ENCODE results near the gene PUM2.
"Not testable (repeated sequence)": the region's sequence is repeated elsewhere in the genome, so short reads cannot be mapped to it uniquely, and the experiment has no call there.

PUM2 gene

GRCh38 chr2:20370191-20370590 is 19.5 kb upstream of the PUM2 start:
- Histone ChIP-seq H3K36me3 (ENCODE audit: control insufficient read depth, insufficient read depth, low read length) (no peaks in the 10 kb centered on the region), H3K4me3 (ENCODE audit: insufficient read depth, low read depth, low read length, poor library complexity, severe bottlenecking) (no peak overlapping the region), H3K4me1 (ENCODE audit: control insufficient read depth, insufficient read depth, low read length, poor library complexity, severe bottlenecking) (no peaks in the 10 kb centered on the region), H3K9me3 (ENCODE audit: control insufficient read depth, low read length) (no peaks in the 10 kb centered on the region), H3K27me3 (replicated peaks; ENCODE audit: control insufficient read depth, insufficient read depth, low read length, poor library complexity, severe bottlenecking) (no peaks in the 10 kb centered on the region), H3K27ac (ENCODE audit: insufficient read depth, low read length, poor library complexity, severe bottlenecking) (no peak overlapping the region)
- DNase-seq: no peak

GRCh38 chr2:20369366-20369765 is 18.7 kb upstream of the PUM2 start:
- Histone ChIP-seq H3K9me3 (ENCODE audit: control insufficient read depth, low read length) (no peaks in the 10 kb centered on the region), H3K27ac (ENCODE audit: insufficient read depth, low read length, poor library complexity, severe bottlenecking) (no peak overlapping the region), H3K4me3 (ENCODE audit: insufficient read depth, low read depth, low read length, poor library complexity, severe bottlenecking) (no peak overlapping the region), H3K4me1 (ENCODE audit: control insufficient read depth, insufficient read depth, low read length, poor library complexity, severe bottlenecking) (no peaks in the 10 kb centered on the region), H3K36me3 (ENCODE audit: control insufficient read depth, insufficient read depth, low read length) (no peaks in the 10 kb centered on the region), H3K27me3 (replicated peaks; ENCODE audit: control insufficient read depth, insufficient read depth, low read length, poor library complexity, severe bottlenecking) (no peaks in the 10 kb centered on the region)
- no peak for DNase-seq

DNA sequence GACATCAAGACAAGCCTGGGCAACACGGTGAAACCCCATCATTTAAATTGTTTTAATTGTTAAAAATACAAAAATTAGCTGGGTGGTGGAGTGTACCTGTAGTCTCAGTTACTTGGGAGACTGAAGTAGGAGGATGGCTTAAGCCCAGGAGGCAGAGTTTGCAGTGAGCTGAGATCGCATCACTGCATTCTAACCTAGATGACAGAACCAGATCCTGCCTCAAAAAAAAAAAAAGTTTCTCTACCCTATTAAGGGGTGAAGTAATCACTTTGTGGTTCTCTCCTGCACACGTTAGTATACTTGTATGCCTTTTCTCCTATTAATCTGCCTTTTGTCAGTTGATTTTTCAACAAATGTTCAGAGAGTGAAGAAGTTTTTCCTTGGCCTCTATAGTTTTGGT is 18.1 kb upstream of the PUM2 start:
- no peak for DNase-seq
- Histone ChIP-seq H3K27me3 (replicated peaks; ENCODE audit: control insufficient read depth, insufficient read depth, low read length, poor library complexity, severe bottlenecking) (no peaks in the 10 kb centered on the region), H3K9me3 (ENCODE audit: control insufficient read depth, low read length) (no peaks in the 10 kb centered on the region), H3K36me3 (ENCODE audit: control insufficient read depth, insufficient read depth, low read length) (no peaks in the 10 kb centered on the region), H3K27ac (ENCODE audit: insufficient read depth, low read length, poor library complexity, severe bottlenecking) (no peak overlapping the region), H3K4me3 (ENCODE audit: insufficient read depth, low read depth, low read length, poor library complexity, severe bottlenecking) (no peak overlapping the region), H3K4me1 (ENCODE audit: control insufficient read depth, insufficient read depth, low read length, poor library complexity, severe bottlenecking) (no peaks in the 10 kb centered on the region)

DNA sequence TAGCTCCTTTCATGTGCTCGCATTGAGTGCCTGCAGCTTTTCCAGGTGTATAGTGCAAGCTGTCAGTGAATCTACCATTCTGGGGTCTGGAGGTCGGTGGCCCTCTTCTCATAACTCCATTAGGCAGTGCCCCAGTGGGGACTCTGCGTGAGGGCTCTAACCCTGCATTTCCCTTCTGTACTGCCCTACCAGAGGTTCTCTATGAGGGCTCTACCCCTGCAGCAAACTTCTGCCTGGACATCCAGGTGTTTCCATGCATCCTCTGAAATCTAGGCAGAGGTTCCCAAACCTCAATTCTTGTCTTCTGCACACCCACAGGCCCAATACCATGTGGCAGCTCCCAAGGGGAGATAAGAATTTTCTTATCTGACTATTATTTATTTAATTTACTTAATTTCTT is 17.3 kb upstream of the PUM2 start:
- H3K36me3 ChIP-seq (ENCODE audit: control insufficient read depth, insufficient read depth, low read length); H3K4me1 ChIP-seq (ENCODE audit: control insufficient read depth, insufficient read depth, low read length, poor library complexity, severe bottlenecking); H3K4me3 ChIP-seq (ENCODE audit: insufficient read depth, low read depth, low read length, poor library complexity, severe bottlenecking); H3K27ac ChIP-seq (ENCODE audit: insufficient read depth, low read length, poor library complexity, severe bottlenecking); H3K27me3 ChIP-seq (replicated peaks; ENCODE audit: control insufficient read depth, insufficient read depth, low read length, poor library complexity, severe bottlenecking); DNase-seq; H3K9me3 ChIP-seq (ENCODE audit: control insufficient read depth, low read length): not testable (repeated sequence)

DNA sequence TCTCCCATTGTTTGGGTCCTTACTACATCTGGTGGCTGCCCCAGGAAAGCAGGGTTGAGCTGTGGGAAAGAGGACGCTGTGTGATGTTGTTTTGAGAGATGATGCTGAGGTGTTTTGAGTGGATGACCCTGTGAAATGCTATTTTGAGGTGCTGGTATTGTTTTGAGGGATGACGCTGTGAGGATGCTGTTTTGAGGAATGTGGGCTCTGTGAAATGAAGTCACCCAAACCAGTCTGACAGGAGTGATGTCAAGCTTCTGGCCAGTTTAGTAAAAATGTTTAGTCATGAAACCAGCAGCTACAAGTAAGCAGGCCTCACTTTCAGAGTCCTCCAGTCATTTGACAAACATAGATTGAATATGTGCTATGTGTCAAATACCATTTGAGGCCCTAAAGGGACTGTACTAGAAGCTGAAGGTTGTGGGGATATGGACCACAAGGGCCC is 16.1 kb upstream of the PUM2 start:
- DNase-seq: no peak
- no peaks in the 10 kb centered on the region for H3K9me3 ChIP-seq (ENCODE audit: control insufficient read depth, low read length)
- no peaks in the 10 kb centered on the region for H3K36me3 ChIP-seq (ENCODE audit: control insufficient read depth, insufficient read depth, low read length)
- H3K27me3 ChIP-seq (replicated peaks; ENCODE audit: control insufficient read depth, insufficient read depth, low read length, poor library complexity, severe bottlenecking): no peaks in the 10 kb centered on the region
- H3K27ac ChIP-seq (ENCODE audit: insufficient read depth, low read length, poor library complexity, severe bottlenecking): no peak overlapping the region
- no peaks in the 10 kb centered on the region for H3K4me1 ChIP-seq (ENCODE audit: control insufficient read depth, insufficient read depth, low read length, poor library complexity, severe bottlenecking)
- H3K4me3 ChIP-seq (ENCODE audit: insufficient read depth, low read depth, low read length, poor library complexity, severe bottlenecking): no peak overlapping the region

DNA sequence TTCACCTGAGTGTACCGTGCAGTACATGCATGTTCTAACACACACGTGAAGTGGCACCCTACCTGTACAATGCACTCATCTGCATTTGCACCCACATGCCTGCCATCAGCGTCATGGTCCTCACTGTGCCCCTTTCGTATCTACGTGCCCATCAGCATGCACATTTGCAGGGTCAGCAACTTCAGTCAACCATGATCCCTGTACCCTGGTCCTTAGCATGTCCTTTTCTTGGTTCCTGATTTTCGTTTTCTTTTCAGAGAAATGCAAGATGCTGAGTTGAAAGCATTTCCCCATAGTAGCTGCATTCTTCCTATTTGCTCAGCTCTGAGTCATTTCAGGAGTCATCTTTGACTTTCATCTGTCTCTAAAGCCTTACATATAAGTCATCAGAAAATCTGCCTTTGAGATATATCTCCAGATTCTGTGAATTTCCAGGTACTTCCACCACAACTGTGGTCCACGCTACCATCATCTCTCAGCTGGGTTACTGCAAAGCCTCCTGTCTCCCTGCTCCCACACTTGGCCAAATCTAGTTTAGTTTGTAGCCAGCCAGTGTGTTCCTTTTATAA is 14.7 kb upstream of the PUM2 start:
- H3K4me1 ChIP-seq (ENCODE audit: control insufficient read depth, insufficient read depth, low read length, poor library complexity, severe bottlenecking): no peaks in the 10 kb centered on the region
- no peaks in the 10 kb centered on the region for H3K9me3 ChIP-seq (ENCODE audit: control insufficient read depth, low read length)
- no peak overlapping the region for H3K4me3 ChIP-seq (ENCODE audit: insufficient read depth, low read depth, low read length, poor library complexity, severe bottlenecking)
- no peak overlapping the region for H3K27ac ChIP-seq (ENCODE audit: insufficient read depth, low read length, poor library complexity, severe bottlenecking)
- no peaks in the 10 kb centered on the region for H3K27me3 ChIP-seq (replicated peaks; ENCODE audit: control insufficient read depth, insufficient read depth, low read length, poor library complexity, severe bottlenecking)
- no peaks in the 10 kb centered on the region for H3K36me3 ChIP-seq (ENCODE audit: control insufficient read depth, insufficient read depth, low read length)
- no peak for DNase-seq

DNA sequence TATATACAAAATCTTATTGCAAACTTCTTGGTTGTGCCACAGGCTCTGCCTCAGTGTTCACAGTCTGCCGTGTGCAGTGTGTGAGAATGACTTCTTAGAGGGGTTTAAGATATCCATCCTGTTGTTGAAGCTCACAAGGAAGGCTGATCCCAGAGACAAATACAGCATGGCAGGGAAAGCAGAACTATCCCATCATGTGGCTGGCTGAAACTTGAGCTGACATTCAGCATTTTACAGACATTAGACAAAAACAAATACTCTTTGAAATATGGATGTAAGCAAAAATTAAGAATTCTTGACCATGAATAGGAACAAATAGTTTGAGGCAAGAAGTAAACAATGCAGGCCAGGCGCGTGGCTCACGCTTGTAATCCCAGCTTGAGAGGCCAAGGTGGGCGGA is 12.9 kb upstream of the PUM2 start:
- H3K9me3 ChIP-seq (ENCODE audit: control insufficient read depth, low read length): no peaks in the 10 kb centered on the region
- no peak overlapping the region for H3K27ac ChIP-seq (ENCODE audit: insufficient read depth, low read length, poor library complexity, severe bottlenecking)
- H3K27me3 ChIP-seq (replicated peaks; ENCODE audit: control insufficient read depth, insufficient read depth, low read length, poor library complexity, severe bottlenecking): no peaks in the 10 kb centered on the region
- DNase-seq: no peak
- no peaks in the 10 kb centered on the region for H3K36me3 ChIP-seq (ENCODE audit: control insufficient read depth, insufficient read depth, low read length)
- no peak overlapping the region for H3K4me3 ChIP-seq (ENCODE audit: insufficient read depth, low read depth, low read length, poor library complexity, severe bottlenecking)
- no peaks in the 10 kb centered on the region for H3K4me1 ChIP-seq (ENCODE audit: control insufficient read depth, insufficient read depth, low read length, poor library complexity, severe bottlenecking)

GRCh38 chr2:20362701-20363435 is 12.2 kb upstream of the PUM2 start:
- Histone ChIP-seq H3K36me3 (ENCODE audit: control insufficient read depth, insufficient read depth, low read length) (no peaks in the 10 kb centered on the region), H3K9me3 (ENCODE audit: control insufficient read depth, low read length) (no peaks in the 10 kb centered on the region), H3K4me3 (ENCODE audit: insufficient read depth, low read depth, low read length, poor library complexity, severe bottlenecking) (no peak overlapping the region), H3K27ac (ENCODE audit: insufficient read depth, low read length, poor library complexity, severe bottlenecking) (no peak overlapping the region), H3K4me1 (ENCODE audit: control insufficient read depth, insufficient read depth, low read length, poor library complexity, severe bottlenecking) (no peaks in the 10 kb centered on the region), H3K27me3 (replicated peaks; ENCODE audit: control insufficient read depth, insufficient read depth, low read length, poor library complexity, severe bottlenecking) (no peaks in the 10 kb centered on the region)
- no peak for DNase-seq

DNA sequence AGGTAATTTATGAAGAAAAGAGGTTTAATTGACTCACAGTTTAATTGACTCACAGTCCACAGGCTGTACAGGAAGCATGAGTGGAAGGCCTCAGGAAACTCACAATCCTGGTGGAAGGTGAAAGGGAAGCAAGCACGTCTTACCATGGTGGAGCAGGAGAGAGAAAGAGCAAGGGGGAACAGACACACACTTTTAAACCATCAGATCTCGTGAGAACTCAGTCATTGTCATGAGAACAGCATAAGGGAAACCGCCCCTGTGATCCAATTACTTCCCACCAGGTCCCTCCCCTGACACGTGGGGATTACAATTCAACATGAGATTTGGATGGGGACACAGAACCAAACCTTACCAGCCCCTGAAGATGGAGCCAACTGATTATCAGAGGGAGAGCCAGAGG is 11.2 kb upstream of the PUM2 start:
- no peaks in the 10 kb centered on the region for H3K4me1 ChIP-seq (ENCODE audit: control insufficient read depth, insufficient read depth, low read length, poor library complexity, severe bottlenecking)
- no peaks in the 10 kb centered on the region for H3K9me3 ChIP-seq (ENCODE audit: control insufficient read depth, low read length)
- DNase-seq: no peak
- H3K36me3 ChIP-seq (ENCODE audit: control insufficient read depth, insufficient read depth, low read length): no peaks in the 10 kb centered on the region
- H3K4me3 ChIP-seq (ENCODE audit: insufficient read depth, low read depth, low read length, poor library complexity, severe bottlenecking): no peak overlapping the region
- no peaks in the 10 kb centered on the region for H3K27me3 ChIP-seq (replicated peaks; ENCODE audit: control insufficient read depth, insufficient read depth, low read length, poor library complexity, severe bottlenecking)
- H3K27ac ChIP-seq (ENCODE audit: insufficient read depth, low read length, poor library complexity, severe bottlenecking): no peak overlapping the region

DNA sequence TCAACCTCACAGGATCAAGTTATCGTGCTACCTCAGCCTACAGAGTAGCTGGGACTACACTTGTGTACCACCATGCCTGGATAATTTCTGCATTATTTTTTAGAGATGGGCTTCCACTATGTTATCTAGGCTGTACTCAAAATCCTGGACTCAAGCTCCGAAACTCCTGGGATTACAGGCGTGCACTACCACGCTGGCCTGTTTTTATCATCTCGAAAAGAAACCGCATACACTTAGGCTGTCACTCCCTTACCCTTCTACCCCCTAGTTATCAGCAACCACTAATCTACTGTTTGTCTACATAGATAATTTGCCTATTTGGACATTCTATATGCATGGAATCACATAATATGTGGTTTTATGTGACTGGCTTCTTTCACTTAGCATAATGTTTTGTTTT is 8.5 kb upstream of the PUM2 start:
- no peak overlapping the region for H3K4me3 ChIP-seq (ENCODE audit: insufficient read depth, low read depth, low read length, poor library complexity, severe bottlenecking)
- no peaks in the 10 kb centered on the region for H3K27me3 ChIP-seq (replicated peaks; ENCODE audit: control insufficient read depth, insufficient read depth, low read length, poor library complexity, severe bottlenecking)
- DNase-seq: no peak
- H3K4me1 ChIP-seq (ENCODE audit: control insufficient read depth, insufficient read depth, low read length, poor library complexity, severe bottlenecking): no peaks in the 10 kb centered on the region
- H3K36me3 ChIP-seq (ENCODE audit: control insufficient read depth, insufficient read depth, low read length): no peaks in the 10 kb centered on the region
- H3K9me3 ChIP-seq (ENCODE audit: control insufficient read depth, low read length): no peaks in the 10 kb centered on the region
- H3K27ac ChIP-seq (ENCODE audit: insufficient read depth, low read length, poor library complexity, severe bottlenecking): no peak overlapping the region
